HEK293 (cell line): ENCODE data around the gene TMCC2.

Experiments
- ZNF121 ChIP-seq: fragments of 450-650 bp; formaldehyde crosslinking; IDR thresholded peaks from 2 replicates; pipeline ENCODE4 v1.5.1; 2016; ENCODE audit warnings: missing biosample characterization, missing genetic modification characterization
- ZNF366 ChIP-seq: fragments of 450-650 bp; formaldehyde crosslinking; conservative IDR thresholded peaks from 2 replicates; pipeline ENCODE4 v1.5.1; 2016; ENCODE audit warnings: missing biosample characterization, missing genetic modification characterization
- ZNF768 ChIP-seq: fragments of 450-650 bp; formaldehyde crosslinking; IDR thresholded peaks from 2 replicates; pipeline ENCODE4 v1.5.1; 2018; ENCODE audit warnings: missing biosample characterization, mild to moderate bottlenecking, missing genetic modification characterization
- TF ChIP-seq, protein P1 (sequence below): fragments of 450-650 bp; formaldehyde crosslinking; IDR thresholded peaks from 2 replicates; pipeline ENCODE4 v1.5.1; 2016; ENCODE audit warnings: missing biosample characterization, missing genetic modification characterization, borderline replicate concordance
- TF ChIP-seq, protein P2 (sequence below): fragments of 450-650 bp; formaldehyde crosslinking; IDR thresholded peaks from 2 replicates; pipeline ENCODE4 v1.5.1; 2016; ENCODE audit warnings: missing biosample characterization, missing genetic modification characterization
- TF ChIP-seq, protein P3 (sequence below): fragments of 450-650 bp; formaldehyde crosslinking; IDR thresholded peaks from 2 replicates; pipeline ENCODE4 v1.5.1; 2016; ENCODE audit warnings: missing biosample characterization, missing genetic modification characterization

- TF ChIP-seq, protein P1, sequence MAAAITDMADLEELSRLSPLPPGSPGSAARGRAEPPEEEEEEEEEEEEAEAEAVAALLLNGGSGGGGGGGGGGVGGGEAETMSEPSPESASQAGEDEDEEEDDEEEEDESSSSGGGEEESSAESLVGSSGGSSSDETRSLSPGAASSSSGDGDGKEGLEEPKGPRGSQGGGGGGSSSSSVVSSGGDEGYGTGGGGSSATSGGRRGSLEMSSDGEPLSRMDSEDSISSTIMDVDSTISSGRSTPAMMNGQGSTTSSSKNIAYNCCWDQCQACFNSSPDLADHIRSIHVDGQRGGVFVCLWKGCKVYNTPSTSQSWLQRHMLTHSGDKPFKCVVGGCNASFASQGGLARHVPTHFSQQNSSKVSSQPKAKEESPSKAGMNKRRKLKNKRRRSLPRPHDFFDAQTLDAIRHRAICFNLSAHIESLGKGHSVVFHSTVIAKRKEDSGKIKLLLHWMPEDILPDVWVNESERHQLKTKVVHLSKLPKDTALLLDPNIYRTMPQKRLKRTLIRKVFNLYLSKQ = no peak
- TF ChIP-seq ZNF768 = no peak
- TF ChIP-seq, protein P2, sequence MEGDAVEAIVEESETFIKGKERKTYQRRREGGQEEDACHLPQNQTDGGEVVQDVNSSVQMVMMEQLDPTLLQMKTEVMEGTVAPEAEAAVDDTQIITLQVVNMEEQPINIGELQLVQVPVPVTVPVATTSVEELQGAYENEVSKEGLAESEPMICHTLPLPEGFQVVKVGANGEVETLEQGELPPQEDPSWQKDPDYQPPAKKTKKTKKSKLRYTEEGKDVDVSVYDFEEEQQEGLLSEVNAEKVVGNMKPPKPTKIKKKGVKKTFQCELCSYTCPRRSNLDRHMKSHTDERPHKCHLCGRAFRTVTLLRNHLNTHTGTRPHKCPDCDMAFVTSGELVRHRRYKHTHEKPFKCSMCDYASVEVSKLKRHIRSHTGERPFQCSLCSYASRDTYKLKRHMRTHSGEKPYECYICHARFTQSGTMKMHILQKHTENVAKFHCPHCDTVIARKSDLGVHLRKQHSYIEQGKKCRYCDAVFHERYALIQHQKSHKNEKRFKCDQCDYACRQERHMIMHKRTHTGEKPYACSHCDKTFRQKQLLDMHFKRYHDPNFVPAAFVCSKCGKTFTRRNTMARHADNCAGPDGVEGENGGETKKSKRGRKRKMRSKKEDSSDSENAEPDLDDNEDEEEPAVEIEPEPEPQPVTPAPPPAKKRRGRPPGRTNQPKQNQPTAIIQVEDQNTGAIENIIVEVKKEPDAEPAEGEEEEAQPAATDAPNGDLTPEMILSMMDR (tag by site-specific recombination) = no peak
- TF ChIP-seq ZNF366 (tag by site-specific recombination) = no peak
- TF ChIP-seq, protein P3, sequence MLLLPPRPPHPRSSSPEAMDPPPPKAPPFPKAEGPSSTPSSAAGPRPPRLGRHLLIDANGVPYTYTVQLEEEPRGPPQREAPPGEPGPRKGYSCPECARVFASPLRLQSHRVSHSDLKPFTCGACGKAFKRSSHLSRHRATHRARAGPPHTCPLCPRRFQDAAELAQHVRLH (tag by site-specific recombination) = no peak
- TF ChIP-seq ZNF121 = no peak
Observed at GRCh38 chr1:205309741-205310140, 82.0 kb downstream of the TMCC2 start.
